ENCODE results near the gene MICAL2. TPM values are rescaled to one million over a fixed set of nuclear protein-coding genes. Genes with fewer than 3 reads are reported as not detected.
A peak's percentile ranks its signal among the peaks of the same experiment; 100 is the strongest.

Gene MICAL2
- total RNA-seq, 1 experiment from 2014 or later: 153 TPM

- no peak for DNase-seq (ENCODE audit: low spot score)
Measured at GRCh38 chr11:12246147-12246546, 135.8 kb downstream of the MICAL2 start.

DNA sequence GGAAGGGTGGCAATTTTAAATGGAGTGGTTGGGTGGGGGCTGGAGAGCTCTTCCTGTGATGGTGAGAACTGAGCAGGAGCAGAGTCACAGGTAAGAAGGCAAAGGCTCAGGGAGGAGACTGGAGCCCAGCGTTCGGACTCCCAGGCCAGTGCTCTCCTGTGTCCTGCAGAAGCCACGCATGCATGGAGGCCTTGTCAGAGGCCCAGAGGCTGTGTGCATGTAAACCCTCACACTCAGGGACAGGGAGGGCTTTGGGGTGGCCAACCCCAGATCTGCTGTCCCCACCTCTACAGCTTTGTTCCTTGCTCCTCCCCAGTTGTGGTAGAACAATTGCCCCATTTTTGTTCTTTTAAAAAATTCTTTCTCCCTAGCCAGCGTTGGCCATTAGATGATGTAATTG lies 136.6 kb downstream of the MICAL2 start:
- DNase-seq (ENCODE audit: low spot score): no peak

DNA sequence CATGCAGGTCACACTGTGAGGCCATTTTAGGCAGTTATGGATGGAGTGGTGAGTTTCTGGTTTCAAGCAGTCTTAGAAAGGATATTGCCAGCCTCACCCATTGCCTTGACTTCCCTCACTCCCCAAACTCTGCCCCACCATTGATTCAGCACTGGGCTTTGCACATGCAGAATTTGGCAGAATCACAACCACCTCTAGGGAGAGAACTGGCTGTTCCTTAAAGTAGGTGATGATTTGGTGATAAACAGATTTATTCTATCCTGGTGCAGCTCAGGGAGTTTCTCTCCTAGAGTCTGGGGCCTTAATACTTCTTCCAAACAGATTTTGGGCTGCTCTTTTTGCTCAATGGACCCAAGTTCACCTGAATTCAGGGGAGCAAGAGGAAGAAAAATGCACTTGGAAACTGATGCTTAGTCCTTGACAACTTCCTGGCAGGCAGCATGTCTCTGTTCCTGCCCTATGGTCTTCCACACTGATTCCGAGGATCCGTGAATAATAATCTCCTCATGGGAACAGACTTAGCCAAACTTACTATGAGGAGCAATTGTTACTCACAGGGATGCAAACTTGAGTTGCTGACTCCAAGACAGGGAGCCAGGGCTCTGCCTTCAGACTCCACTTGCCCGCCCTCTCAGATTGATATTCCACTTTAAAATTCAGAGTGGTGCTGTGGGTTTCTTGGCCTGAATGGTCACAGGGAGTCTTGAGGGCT lies 137.3 kb downstream of the MICAL2 start:
- DNase-seq (ENCODE audit: low spot score): no peak

DNA sequence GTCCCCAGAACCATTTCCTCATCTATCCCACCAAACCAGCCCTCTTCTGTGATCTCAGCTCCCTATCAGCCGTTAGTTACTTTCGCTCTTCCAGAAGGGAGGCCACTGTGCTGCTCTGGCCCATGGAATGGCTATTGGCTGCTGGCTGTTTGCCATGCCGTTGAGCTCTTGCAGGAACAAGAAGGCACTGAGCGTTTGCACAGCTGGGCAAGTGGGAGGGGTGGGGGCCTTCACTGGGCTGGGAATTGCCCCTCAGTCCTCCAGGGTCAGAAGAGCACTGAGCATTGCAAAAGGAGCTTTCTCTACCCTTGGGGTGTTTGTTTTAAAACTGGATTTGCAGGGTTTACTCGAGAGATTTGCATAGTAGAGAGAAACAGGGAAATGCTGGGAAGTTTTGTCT lies 137.9 kb downstream of the MICAL2 start:
- DNase-seq (ENCODE audit: low spot score): peak; percentile 98

GRCh38 chr11:12249590-12250260 lies 139.3 kb downstream of the MICAL2 start:
- DNase-seq (ENCODE audit: low spot score): peak; percentile 95

DNA sequence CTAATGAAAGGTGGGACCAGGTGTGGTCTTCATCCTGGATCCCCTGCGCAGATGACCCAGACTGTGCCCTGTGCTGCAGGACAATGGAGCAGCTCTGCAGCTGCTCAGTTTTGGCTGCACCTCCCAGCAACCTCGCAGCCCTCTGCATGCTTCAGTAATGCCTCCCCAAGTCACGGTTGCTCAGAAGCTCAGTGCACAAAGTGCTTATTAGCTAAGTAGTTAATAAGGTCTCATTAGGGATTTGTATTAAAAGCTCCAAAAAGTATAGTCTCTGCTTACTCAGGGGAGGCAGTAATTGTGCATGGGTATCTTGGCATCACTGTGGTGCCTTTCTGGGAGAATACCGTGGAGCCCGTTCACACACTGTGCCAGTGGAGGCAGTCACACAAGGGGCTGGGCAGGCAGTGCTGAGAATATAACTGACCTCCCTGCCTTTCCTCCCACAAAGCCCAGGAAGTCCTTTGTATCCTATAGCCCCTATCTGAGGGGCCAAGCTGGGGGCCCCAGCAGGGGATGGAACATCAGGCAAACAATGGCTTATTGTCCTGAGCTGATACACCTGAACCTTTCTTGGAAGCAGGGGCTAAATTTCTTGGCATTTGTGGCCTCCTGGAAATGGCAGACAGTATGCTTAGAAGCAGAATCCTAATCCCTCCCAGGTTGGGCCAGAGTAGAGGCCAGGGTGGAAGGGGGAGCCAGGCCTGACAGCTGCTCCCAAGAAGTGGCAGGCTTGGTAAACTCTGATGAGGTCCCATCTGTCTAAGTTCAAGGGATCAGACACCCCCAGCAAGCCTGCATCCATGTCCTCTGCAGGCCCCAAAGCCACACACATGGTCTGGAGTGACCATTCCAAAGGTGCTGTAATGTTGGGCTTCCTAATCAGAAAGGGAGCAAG lies 141.5 kb downstream of the MICAL2 start:
- DNase-seq (ENCODE audit: low spot score): no peak

DNA sequence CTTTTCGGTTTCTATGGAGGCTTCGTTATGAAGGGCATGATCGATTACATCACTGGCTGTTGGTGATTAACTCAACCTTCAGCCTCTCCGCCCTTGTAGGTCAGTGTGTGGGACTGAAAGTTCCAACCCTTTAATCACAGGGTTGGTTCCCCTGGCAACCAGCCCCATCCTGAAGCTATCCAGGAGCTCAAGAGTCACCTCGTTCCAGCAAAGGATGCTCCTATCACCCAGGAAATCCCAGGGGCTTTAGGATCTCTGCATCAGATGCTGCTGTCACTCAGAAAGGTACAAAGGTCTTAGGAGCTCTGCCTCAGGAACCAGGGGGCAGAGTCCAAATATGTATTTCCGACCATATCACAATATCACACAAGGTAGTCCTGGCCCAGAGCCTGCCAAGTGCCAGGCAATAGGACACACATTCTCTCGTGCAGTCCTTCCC lies 143.5 kb downstream of the MICAL2 start:
- DNase-seq (ENCODE audit: low spot score): peak; percentile 79

- peak; percentile 67 for DNase-seq (ENCODE audit: low spot score)
Measured at GRCh38 chr11:12258451-12258850, 148.1 kb downstream of the MICAL2 start.

DNA sequence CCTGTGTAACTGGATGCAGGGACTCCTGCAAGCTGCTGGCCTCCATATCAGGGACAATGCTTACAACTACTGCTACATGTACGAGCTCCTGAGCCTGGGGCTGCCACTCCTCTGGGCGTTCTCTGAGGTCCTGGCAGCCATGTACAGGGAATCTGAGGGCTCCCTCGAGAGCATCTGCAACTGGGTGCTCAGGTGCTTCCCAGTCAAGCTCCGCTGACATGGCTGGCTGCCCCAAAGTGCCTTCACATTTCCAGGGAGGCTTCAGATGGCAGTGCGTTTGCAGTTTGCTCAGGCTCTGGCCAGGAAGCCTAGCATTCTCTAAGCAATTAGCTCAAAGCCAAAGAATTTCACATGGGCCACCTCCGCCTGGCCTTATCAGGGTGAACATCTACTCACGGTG lies 149.6 kb downstream of the MICAL2 start:
- DNase-seq (ENCODE audit: low spot score): no peak

DNA sequence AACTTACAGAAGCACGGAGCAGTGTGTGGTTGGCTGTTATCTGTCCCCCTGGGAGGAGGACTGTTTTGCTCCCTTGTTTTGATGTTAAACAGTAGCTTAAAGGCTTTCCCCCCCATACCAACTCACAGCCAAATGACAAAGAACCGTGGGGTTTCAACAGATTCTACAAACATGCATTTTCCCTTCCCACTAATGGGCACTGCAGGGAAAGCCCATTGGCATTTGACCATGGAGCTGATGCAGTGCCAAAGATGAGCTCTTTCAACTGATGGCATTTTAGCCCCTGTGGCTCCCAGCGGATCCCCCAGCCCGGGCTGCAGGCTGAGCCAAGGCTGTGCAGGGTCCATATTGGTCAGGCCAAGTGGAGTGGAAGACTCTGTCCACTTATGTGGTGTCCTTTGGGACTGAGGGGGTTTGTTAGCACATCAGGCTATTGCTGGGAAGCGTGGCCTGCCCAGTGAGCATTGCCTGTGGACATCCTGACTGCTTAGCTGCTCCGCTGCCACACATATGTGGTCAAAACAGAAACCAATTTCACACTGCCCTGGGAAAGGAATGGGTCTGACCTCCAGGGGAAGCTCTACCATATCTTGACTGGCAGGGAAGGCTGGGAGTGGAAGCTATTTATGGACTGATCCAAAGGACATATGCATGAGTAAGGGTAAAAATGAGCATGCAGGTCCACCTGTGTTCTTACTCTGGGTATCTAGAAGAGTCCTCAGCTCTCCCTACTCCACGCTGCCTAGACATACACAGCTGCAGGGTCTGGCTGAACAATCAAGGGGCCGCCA lies 150.5 kb downstream of the MICAL2 start:
- DNase-seq (ENCODE audit: low spot score): no peak

GRCh38 chr11:12261551-12261950 lies 151.2 kb downstream of the MICAL2 start:
- no peak for DNase-seq (ENCODE audit: low spot score)

DNA sequence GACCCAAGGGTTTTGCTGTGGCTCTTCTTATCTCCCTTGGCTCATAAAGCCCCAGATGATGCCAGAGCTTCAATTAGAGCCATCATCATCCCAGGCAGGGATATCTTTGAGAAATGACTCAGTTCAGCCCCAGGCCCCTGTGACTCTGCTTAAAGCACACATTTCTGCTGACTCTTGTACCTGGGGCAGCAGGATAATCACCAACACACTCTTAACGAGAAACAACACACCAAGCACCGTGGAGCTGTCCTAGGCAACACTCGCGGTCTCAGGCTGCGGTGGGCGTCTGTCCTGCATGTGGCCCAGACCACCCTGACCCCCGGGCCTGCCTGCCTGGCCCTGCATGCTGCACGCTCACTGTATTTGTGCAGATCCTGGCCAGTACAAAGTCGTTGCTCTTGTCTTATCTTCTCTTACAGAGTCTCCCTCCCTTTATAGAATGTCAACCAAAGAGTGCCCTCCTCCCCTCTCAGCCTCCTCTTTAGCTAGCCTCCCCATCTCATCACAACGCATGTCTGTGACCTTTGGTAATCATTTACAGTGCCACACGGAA lies 152.8 kb downstream of the MICAL2 start:
- no peak for DNase-seq (ENCODE audit: low spot score)

DNA sequence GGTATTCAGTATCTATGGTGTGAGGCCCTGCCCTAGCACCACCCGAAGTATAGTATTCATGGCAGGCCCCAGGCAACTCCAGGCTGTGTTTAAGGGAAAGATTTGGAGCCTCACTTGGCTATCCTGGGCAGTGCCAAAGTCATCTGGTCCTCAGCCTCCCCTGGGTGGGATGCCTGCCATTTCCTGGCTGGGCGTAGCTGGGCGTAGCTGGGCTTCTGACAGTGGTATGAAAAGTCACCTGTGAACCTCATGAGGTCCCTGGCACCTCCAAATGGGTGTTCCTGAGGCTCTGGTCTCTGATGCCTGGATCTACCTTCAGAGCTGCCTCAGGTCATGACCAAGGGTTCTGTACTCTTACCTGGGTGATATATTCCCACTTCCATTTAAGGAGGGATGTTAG lies 154.0 kb downstream of the MICAL2 start:
- DNase-seq (ENCODE audit: low spot score): peak; percentile 91

DNA sequence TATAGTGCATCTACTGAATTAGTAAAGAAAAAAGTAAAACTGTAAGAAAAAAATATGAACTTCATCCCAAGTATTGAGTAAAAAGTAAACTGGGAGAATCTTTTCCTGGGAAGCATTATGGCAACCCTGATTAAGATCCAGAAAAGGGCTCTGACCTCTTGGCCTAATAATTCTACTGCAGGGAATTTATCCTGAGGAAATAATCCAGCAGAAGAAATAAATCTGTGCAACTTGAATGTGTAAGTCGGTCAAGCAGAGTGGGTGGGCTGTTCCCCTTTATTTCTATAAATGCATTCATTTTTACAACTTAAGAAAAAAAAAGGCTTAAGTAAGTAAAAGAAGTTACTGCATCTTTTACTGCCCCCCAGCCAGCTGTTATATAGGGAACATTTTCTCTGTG lies 155.7 kb downstream of the MICAL2 start:
- no peak for DNase-seq (ENCODE audit: low spot score)

- DNase-seq (ENCODE audit: low spot score): peak; percentile 32
Measured at GRCh38 chr11:12266943-12267342, 156.6 kb downstream of the MICAL2 start.

DNA sequence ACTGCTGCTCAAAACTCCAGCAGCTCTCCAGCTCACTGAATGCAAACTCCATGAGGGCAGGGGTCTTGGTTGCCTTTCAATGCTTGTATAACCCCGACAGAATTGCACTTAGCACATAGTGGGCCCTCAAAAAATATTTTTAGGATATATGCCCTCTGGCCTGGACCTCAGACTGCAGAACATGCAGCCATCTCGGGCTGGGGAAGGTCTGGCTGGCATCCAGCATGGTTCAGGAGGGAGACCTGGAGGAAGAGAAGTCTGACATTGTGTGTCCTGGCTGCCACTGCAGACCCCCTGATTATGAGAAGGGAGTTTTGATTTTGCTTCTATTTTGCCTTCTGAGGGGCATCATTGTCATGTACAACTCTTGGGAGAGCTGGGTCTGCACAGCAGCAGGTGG lies 157.5 kb downstream of the MICAL2 start:
- no peak for DNase-seq (ENCODE audit: low spot score)

DNA sequence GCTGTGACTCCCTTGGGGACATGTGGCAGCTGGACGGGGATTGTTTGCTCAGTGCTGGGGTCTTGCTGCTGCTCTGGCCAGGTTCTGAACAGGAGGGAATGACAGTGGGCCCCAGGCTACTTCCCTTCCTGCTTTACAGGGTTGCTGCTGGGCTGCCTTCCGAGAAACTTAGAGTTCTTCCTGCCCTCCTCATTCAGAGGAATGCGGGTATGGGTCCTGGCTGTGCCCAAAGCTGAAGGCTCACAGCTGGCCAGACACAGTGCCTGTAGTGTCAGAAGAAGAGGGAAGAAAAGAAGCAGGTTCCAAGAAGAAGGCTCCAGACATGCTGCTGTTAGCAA lies 158.7 kb downstream of the MICAL2 start:
- DNase-seq (ENCODE audit: low spot score): peak; percentile 89

GRCh38 chr11:12269446-12270214 lies 159.2 kb downstream of the MICAL2 start:
- DNase-seq (ENCODE audit: low spot score): peak; percentile 39

- peak; percentile 50 for DNase-seq (ENCODE audit: low spot score)
Measured at GRCh38 chr11:12270215-12270797, 159.9 kb downstream of the MICAL2 start.

DNA sequence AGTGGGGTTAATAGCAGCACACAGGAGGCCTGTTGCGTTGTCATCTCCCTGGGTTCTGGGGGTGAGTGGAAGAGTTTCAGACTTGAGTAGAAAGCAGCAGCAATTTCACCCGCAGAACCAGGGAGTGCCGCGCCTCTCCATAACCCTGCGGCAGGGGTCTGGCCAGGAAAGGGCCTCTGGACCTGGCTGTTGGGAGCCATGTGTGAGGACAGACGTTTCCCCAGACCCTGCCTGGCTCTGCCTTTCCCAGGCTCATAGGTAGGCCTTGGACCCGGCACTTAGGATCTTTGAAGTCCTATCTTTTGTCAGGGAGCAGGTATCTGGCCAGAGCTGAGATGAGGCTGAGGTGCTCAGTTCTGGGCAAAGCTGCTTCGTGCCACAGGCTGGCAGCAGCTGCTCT lies 160.4 kb downstream of the MICAL2 start:
- DNase-seq (ENCODE audit: low spot score): no peak

All from HT-29 (cell line).